HCT116 (cell line): ENCODE data around the gene GGNBP2. TPM values are rescaled to one million over a fixed set of nuclear protein-coding genes. Genes with fewer than 3 reads are reported as not detected.

ENCODE experiments used
- ATAC-seq: fragments of 200-7000 bp; cut with Tn5 transposase; 2 replicates; pipeline ENCODE4 v1.9.1; 2020; ENCODE audit warnings: mild to moderate bottlenecking, moderate library complexity
- BruUV-seq: library from RNA; stranded (reverse); fragments of 400-500 nt; replicated peaks from 2 replicates; lab custom pipeline; 2021; lab: Mats Ljungman, UMichigan
- CTCF ChIA-PET: fragments of 300-600 bp; sonication (Branson Sonifier 250); formaldehyde crosslinking; loops from one replicate; lab custom pipeline; 2021; ENCODE audit warnings: antibody characterized with exemption; lab: Charles Lee
- POLR2A ChIA-PET: fragments of 300-600, 350-600 bp; sonication (Branson Sonifier 250); formaldehyde crosslinking; loops from one replicate; lab custom pipeline; 2021; ENCODE audit warnings: antibody characterized with exemption; lab: Charles Lee
- RAD21 ChIA-PET, 2 experiments: fragments of 300-600 bp; sonication (Branson Sonifier 250); formaldehyde crosslinking; loops; one replicate each; lab custom pipeline; 2023; ENCODE audit warnings: low total read pairs in 2 of 2; ENCODE audit not compliant: uncharacterized antibody in 2 of 2, unreplicated experiment in 2 of 2, low non-redundant PET in 1 of 2; lab: Charles Lee
- DNase-seq: peaks from one replicate; pipeline ENCODE4 v3.0.0-alpha.2; 2010; ENCODE audit warnings: low read depth, low spot score
- H2AFZ ChIP-seq: fragments of 200-600 bp; shearing (Covaris generic), sonication (generic); 2 replicates; pipeline ENCODE4 v1.6.1; 2017; ENCODE audit warnings: low read depth, mixed run types, mixed read lengths, antibody characterized with exemption, low read length; ENCODE audit not compliant: poor library complexity, severe bottlenecking
- H3K27ac ChIP-seq: 2 replicates; pipeline ENCODE4 v1.5.1; 2012; ENCODE audit warnings: low read depth, low read length
- H3K27me3 ChIP-seq: fragments of 200-600 bp; sonication (generic); 2 replicates; pipeline ENCODE4 v1.6.1; 2016; ENCODE audit warnings: mixed run types, low read length, mixed read lengths; ENCODE audit not compliant: insufficient read depth
- H3K36me3 ChIP-seq, 2 experiments: fragments of 200-500 bp in 1 of 2; fragments of 200-600 bp in 1 of 2; sonication (Bioruptor generic) in 1 of 2; sonication (generic) in 1 of 2; 2 replicates each; pipeline versions ENCODE4 v1.5.1 to v1.6.1; 2014 to 2016; ENCODE audit warnings: low read length in 2 of 2, inconsistent platforms in 1 of 2, mixed read lengths in 1 of 2, mixed run types in 1 of 2; ENCODE audit not compliant: insufficient read depth in 2 of 2, control insufficient read depth in 1 of 2
- H3K4me1 ChIP-seq, 2 experiments: fragments of 200-600 bp in 1 of 2; sonication (generic) in 1 of 2; 2 replicates each; pipeline versions ENCODE4 v1.5.1 to v1.6.1; 2012 to 2017; ENCODE audit warnings: low read length in 2 of 2, inconsistent platforms in 1 of 2, mild to moderate bottlenecking in 1 of 2, mixed read lengths in 1 of 2, mixed run types in 1 of 2, moderate library complexity in 1 of 2; ENCODE audit not compliant: insufficient read depth in 2 of 2, control insufficient read depth in 1 of 2
- H3K4me2 ChIP-seq: fragments of 200-600 bp; sonication (generic); 2 replicates; pipeline ENCODE4 v1.6.1; 2017; ENCODE audit warnings: mixed run types, low read length, mixed read lengths
- H3K4me3 ChIP-seq, 2 experiments: fragments of 200-600 bp in 1 of 2; sonication (generic) in 1 of 2; replicated peaks in 1 of 2; 2 replicates each; pipeline ENCODE4 v1.5.1; 2011 to 2016; ENCODE audit warnings: low read length in 2 of 2, control low read depth in 1 of 2, low read depth in 1 of 2, mild to moderate bottlenecking in 1 of 2, mixed read lengths in 1 of 2, mixed run types in 1 of 2
- H3K79me2 ChIP-seq: fragments of 200-600 bp; sonication (generic); 2 replicates; pipeline ENCODE4 v1.6.1; 2017; ENCODE audit warnings: mild to moderate bottlenecking, mixed run types, low read length, moderate library complexity, mixed read lengths; ENCODE audit not compliant: insufficient read depth
- H3K9ac ChIP-seq: fragments of 200-600 bp; sonication (generic); 2 replicates; pipeline ENCODE4 v1.6.1; 2016; ENCODE audit warnings: low read length, mixed read lengths
- H3K9me2 ChIP-seq: fragments of 200-600 bp; sonication (generic), shearing (Covaris generic); 2 replicates; pipeline ENCODE4 v1.6.1; 2017; ENCODE audit warnings: mixed run types, mild to moderate bottlenecking, moderate library complexity; ENCODE audit not compliant: insufficient read depth
- H3K9me3 ChIP-seq, 2 experiments: fragments of 200-500 bp in 1 of 2; fragments of 200-600 bp in 1 of 2; sonication (Bioruptor generic) in 1 of 2; sonication (generic) in 1 of 2; 2 replicates each; pipeline ENCODE4 v1.6.1; 2014 to 2017; ENCODE audit warnings: low read length in 2 of 2, mixed read lengths in 2 of 2, inconsistent platforms in 1 of 2, low read depth in 1 of 2, mild to moderate bottlenecking in 1 of 2, mixed run types in 1 of 2, moderate library complexity in 1 of 2; ENCODE audit not compliant: control insufficient read depth in 1 of 2, insufficient read depth in 1 of 2
- H4K20me1 ChIP-seq: fragments of 200-600 bp; sonication (generic), shearing (Covaris generic); 2 replicates; pipeline ENCODE4 v1.6.1; 2017; ENCODE audit warnings: mixed run types, mild to moderate bottlenecking, moderate library complexity; ENCODE audit not compliant: insufficient read depth
- CTCF ChIP-seq, 3 experiments: fragments of 200-600 bp in 1 of 3; sonication (generic) in 1 of 3; IDR thresholded peaks in 2 of 3; conservative IDR thresholded peaks in 1 of 3; 2 replicates each; pipeline ENCODE4 v1.5.1; 2012 to 2017; ENCODE audit warnings: low read depth in 2 of 3, low read length in 2 of 3, antibody characterized with exemption in 1 of 3, borderline replicate concordance in 1 of 3, control low read depth in 1 of 3, mild to moderate bottlenecking in 1 of 3, mixed read lengths in 1 of 3, mixed run types in 1 of 3, moderate library complexity in 1 of 3; ENCODE audit not compliant: insufficient read depth in 1 of 3
- EZH2phosphoT487 ChIP-seq: fragments of 200-600 bp; IDR thresholded peaks from 2 replicates; pipeline ENCODE4 v1.6.1; 2018; ENCODE audit warnings: antibody characterized with exemption, borderline replicate concordance
- FOSL1 ChIP-seq: IDR thresholded peaks from 2 replicates; pipeline ENCODE4 v1.6.1; 2012; ENCODE audit warnings: low read depth
- POLR2AphosphoS5 ChIP-seq: IDR thresholded peaks from 2 replicates; pipeline ENCODE4 v1.6.1; 2011; ENCODE audit warnings: mild to moderate bottlenecking, low read depth, low read length, moderate library complexity
- RAD21 ChIP-seq: IDR thresholded peaks from 2 replicates; pipeline ENCODE4 v1.6.1; 2012; ENCODE audit warnings: low read depth, mild to moderate bottlenecking
- SIN3A ChIP-seq: IDR thresholded peaks from 2 replicates; pipeline ENCODE4 v1.6.1; 2012; ENCODE audit warnings: low read depth
- SP1 ChIP-seq: IDR thresholded peaks from 2 replicates; pipeline ENCODE4 v1.6.1; 2012; ENCODE audit warnings: low read depth
- TCF7L2 ChIP-seq: IDR thresholded peaks from 2 replicates; pipeline ENCODE4 v1.7.0; 2011; ENCODE audit warnings: borderline replicate concordance, inconsistent platforms; ENCODE audit not compliant: insufficient read depth, insufficient read length; ENCODE audit errors: extremely low read depth
- YY1 ChIP-seq: IDR thresholded peaks from 2 replicates; pipeline ENCODE4 v1.6.1; 2011; ENCODE audit warnings: low read length, low read depth, moderate library complexity, mild to moderate bottlenecking; ENCODE audit not compliant: insufficient replicate concordance; ENCODE audit errors: extremely low read depth
- ZBTB33 ChIP-seq: IDR thresholded peaks from 2 replicates; pipeline ENCODE4 v1.6.1; 2011; ENCODE audit warnings: mild to moderate bottlenecking, low read length, moderate library complexity; ENCODE audit not compliant: insufficient replicate concordance; ENCODE audit errors: extremely low read depth
- ZFX ChIP-seq: fragments of 450-650 bp; IDR thresholded peaks from 2 replicates; pipeline ENCODE4 v1.6.1; 2017
- ZNF274 ChIP-seq: fragments of 200-500 bp; sonication (Bioruptor generic); IDR thresholded peaks from 2 replicates; pipeline ENCODE4 v1.6.1; 2014; ENCODE audit warnings: mild to moderate bottlenecking, low read depth, low read length, inconsistent platforms
- intact Hi-C: fragments of 100-400 bp; cut with micrococcal nuclease; formaldehyde crosslinking; loops from 2 replicates; pipeline ENCODE4 v1.10.0; 2022
- total RNA-seq: library from RNA; stranded (reverse); gene quantifications from one replicate; pipeline ENCODE4 v1.2.1, GENCODE V29; 2021; ENCODE audit not compliant: unreplicated experiment

Gene GGNBP2
- total RNA-seq, 1 experiment from 2014 or later, result 58.2 TPM

GRCh38 chr17:36509272-36509985 is 35.3 kb upstream of the GGNBP2 start:
- Histone ChIP-seq H3K4me3 (no peak overlapping the region), H2AFZ (no peak overlapping the region), H3K27ac (no peak overlapping the region), H3K36me3 (peaks cover 43 to 73% of the 10 kb centered on the region in 2 experiments), H3K9ac (no peak overlapping the region), H3K4me1 (no peaks in the 10 kb centered on the region), H3K4me2 (no peak overlapping the region), H3K27me3 (no peaks in the 10 kb centered on the region), H3K9me3 (no peaks in the 10 kb centered on the region), H3K9me2 (no peaks in the 10 kb centered on the region), H3K79me2 (no peaks in the 10 kb centered on the region), H4K20me1 (no peaks in the 10 kb centered on the region)
- intact Hi-C loops, result no loop called here
- ATAC-seq, result no peak
- BruUV-seq, result no TSS peak
- RAD21 ChIA-PET, result no interaction called here
- DNase-seq, result no peak
- no peak for TF ChIP-seq SP1
- no peak for TF ChIP-seq ZBTB33
- no peak for TF ChIP-seq SIN3A
- no peak for TF ChIP-seq YY1
- no peak for TF ChIP-seq FOSL1
- no peak for TF ChIP-seq RAD21
- no peak for TF ChIP-seq CTCF (IDR thresholded peaks at IDR 0.05 in 2 of 3, conservative IDR thresholded peaks at IDR 0.05 in 1 of 3; ENCODE audit: borderline replicate concordance in 1 of 3, insufficient read depth in 1 of 3, low read depth in 2 of 3, low read length in 2 of 3)
- no peak for TF ChIP-seq ZFX
- TF ChIP-seq TCF7L2, result no peak
- no peak for TF ChIP-seq EZH2phosphoT487
- no peak for TF ChIP-seq ZNF274
- TF ChIP-seq POLR2AphosphoS5, result no peak
- CTCF ChIA-PET, result no interaction called here
- POLR2A ChIA-PET, result no interaction called here
